Muscle layer of colon (tissue), 2 donors: ENCODE data around the gene UPP1.
"Not testable (repeated sequence)": the region's sequence is repeated elsewhere in the genome, so short reads cannot be mapped to it uniquely, and the experiment has no call there.

Source experiments
- H3K27ac ChIP-seq: one replicate; pipeline ENCODE4 v1.7.0; 2013; ENCODE audit warnings: low read depth, mild to moderate bottlenecking, low read length, moderate library complexity
- H3K27me3 ChIP-seq, 2 donors: one replicate each; pipeline ENCODE4 v1.7.0; 2013; ENCODE audit warnings: low read length in 2 of 2, mild to moderate bottlenecking in 2 of 2; ENCODE audit not compliant: insufficient read depth in 2 of 2, control insufficient read depth in 1 of 2
- H3K36me3 ChIP-seq: one replicate; pipeline ENCODE4 v1.7.0; 2013; ENCODE audit warnings: mild to moderate bottlenecking, low read length; ENCODE audit not compliant: insufficient read depth
- H3K4me1 ChIP-seq: one replicate; pipeline ENCODE4 v1.7.0; 2013; ENCODE audit warnings: mild to moderate bottlenecking, low read length; ENCODE audit not compliant: insufficient read depth
- H3K4me3 ChIP-seq, 2 donors: one replicate each; pipeline ENCODE4 v1.7.0; 2013; ENCODE audit warnings: low read length in 2 of 2, low read depth in 1 of 2, mild to moderate bottlenecking in 1 of 2, moderate library complexity in 1 of 2
- H3K9ac ChIP-seq: one replicate; pipeline ENCODE4 v1.7.0; 2013; ENCODE audit warnings: low read length
- H3K9me3 ChIP-seq: one replicate; pipeline ENCODE4 v1.7.0; 2013; ENCODE audit warnings: mild to moderate bottlenecking, low read length
- donor health status: abdominal sarcoma.
- donor health status: Adenocarcinoma of cecum.

The UPP1 gene

GRCh38 chr7:48058990-48059389 is 30.1 kb upstream of the UPP1 start:
- Histone ChIP-seq H3K9me3 (no peaks in the 10 kb centered on the region), H3K27me3 (no peaks in the 10 kb centered on the region), H3K27ac (no peak overlapping the region), H3K4me3 (no peak overlapping the region), H3K9ac (no peak overlapping the region), H3K36me3 (no peaks in the 10 kb centered on the region), H3K4me1 (no peaks in the 10 kb centered on the region)

- no peaks in the 10 kb centered on the region for H3K36me3 ChIP-seq
- H3K9ac ChIP-seq: no peak overlapping the region
- H3K9me3 ChIP-seq: no peaks in the 10 kb centered on the region
- no peak overlapping the region for H3K27ac ChIP-seq
- no peak overlapping the region for H3K4me3 ChIP-seq
- H3K27me3 ChIP-seq: no peaks in the 10 kb centered on the region
- H3K4me1 ChIP-seq: no peaks in the 10 kb centered on the region
Measured at GRCh38 chr7:48059706-48060105, 29.4 kb upstream of the UPP1 start.

GRCh38 chr7:48063985-48064384 is 25.1 kb upstream of the UPP1 start:
- H3K9ac ChIP-seq: no peak overlapping the region
- H3K27me3 ChIP-seq: no peaks in the 10 kb centered on the region
- H3K9me3 ChIP-seq: no peaks in the 10 kb centered on the region
- no peak overlapping the region for H3K4me3 ChIP-seq
- no peaks in the 10 kb centered on the region for H3K36me3 ChIP-seq
- no peaks in the 10 kb centered on the region for H3K4me1 ChIP-seq
- no peak overlapping the region for H3K27ac ChIP-seq

GRCh38 chr7:48067475-48067874 is 21.6 kb upstream of the UPP1 start:
- Histone ChIP-seq H3K9ac (no peak overlapping the region), H3K4me3 (no peak overlapping the region), H3K9me3 (no peaks in the 10 kb centered on the region), H3K27me3 (no peaks in the 10 kb centered on the region), H3K27ac (no peak overlapping the region), H3K36me3 (no peaks in the 10 kb centered on the region), H3K4me1 (no peaks in the 10 kb centered on the region)

GRCh38 chr7:48074204-48074654 is 14.8 kb upstream of the UPP1 start:
- Histone ChIP-seq H3K4me3 (no peak overlapping the region), H3K27ac (no peak overlapping the region)

GRCh38 chr7:48077423-48077822 is 11.6 kb upstream of the UPP1 start:
- Histone ChIP-seq H3K9me3 (no peaks in the 10 kb centered on the region), H3K9ac (no peak overlapping the region), H3K36me3 (no peaks in the 10 kb centered on the region), H3K4me3 (no peak overlapping the region), H3K4me1 (no peaks in the 10 kb centered on the region), H3K27ac (no peak overlapping the region), H3K27me3 (no peaks in the 10 kb centered on the region)

More at GRCh38 chr7:48074204-48074654, 14.8 kb upstream of the UPP1 start:
- H3K36me3 ChIP-seq: no peaks in the 10 kb centered on the region
- no peaks in the 10 kb centered on the region for H3K9me3 ChIP-seq
- H3K27me3 ChIP-seq: no peaks in the 10 kb centered on the region
- H3K9ac ChIP-seq: no peak overlapping the region
- H3K4me1 ChIP-seq: no peaks in the 10 kb centered on the region

- Histone ChIP-seq H3K36me3 (no peaks in the 10 kb centered on the region), H3K4me3 (no peak overlapping the region), H3K4me1 (no peaks in the 10 kb centered on the region), H3K9me3 (no peaks in the 10 kb centered on the region), H3K9ac (no peak overlapping the region), H3K27me3 (no peaks in the 10 kb centered on the region), H3K27ac (no peak overlapping the region)
Measured at GRCh38 chr7:48078470-48078869, 10.6 kb upstream of the UPP1 start.

- not testable (repeated sequence) for H3K9ac ChIP-seq, H3K27me3 ChIP-seq, H3K27ac ChIP-seq, H3K9me3 ChIP-seq, H3K36me3 ChIP-seq, H3K4me3 ChIP-seq, H3K4me1 ChIP-seq
Measured at GRCh38 chr7:48082378-48082777, 6.7 kb upstream of the UPP1 start.

GRCh38 chr7:48083114-48083830 is 5.8 kb upstream of the UPP1 start:
- H3K27me3 ChIP-seq: no peaks in the 10 kb centered on the region
- H3K4me1 ChIP-seq: peaks cover 3% of the 10 kb centered on the region
- H3K9ac ChIP-seq: no peak overlapping the region
- no peaks in the 10 kb centered on the region for H3K36me3 ChIP-seq
- H3K4me3 ChIP-seq: no peak overlapping the region
- no peaks in the 10 kb centered on the region for H3K9me3 ChIP-seq
- no peak overlapping the region for H3K27ac ChIP-seq

- H3K4me3 ChIP-seq: no peak overlapping the region
- H3K27me3 ChIP-seq: no peaks in the 10 kb centered on the region
- no peaks in the 10 kb centered on the region for H3K9me3 ChIP-seq
- no peaks in the 10 kb centered on the region for H3K36me3 ChIP-seq
- no peak overlapping the region for H3K27ac ChIP-seq
- H3K9ac ChIP-seq: no peak overlapping the region
- peaks cover 5% of the 10 kb centered on the region for H3K4me1 ChIP-seq
Measured at GRCh38 chr7:48084727-48085432, 4.2 kb upstream of the UPP1 start.

- no peak overlapping the region for H3K4me3 ChIP-seq
- no peak overlapping the region for H3K27ac ChIP-seq
- no peaks in the 10 kb centered on the region for H3K27me3 ChIP-seq
- H3K9me3 ChIP-seq: no peaks in the 10 kb centered on the region
- peaks cover 7% of the 10 kb centered on the region for H3K4me1 ChIP-seq
- H3K9ac ChIP-seq: no peak overlapping the region
- no peaks in the 10 kb centered on the region for H3K36me3 ChIP-seq
Measured at GRCh38 chr7:48085433-48085791, 3.7 kb upstream of the UPP1 start.

- no peak overlapping the region for H3K4me3 ChIP-seq
- H3K4me1 ChIP-seq: peaks cover 7% of the 10 kb centered on the region
- H3K36me3 ChIP-seq: no peaks in the 10 kb centered on the region
- H3K27me3 ChIP-seq: no peaks in the 10 kb centered on the region
- no peak overlapping the region for H3K9ac ChIP-seq
- H3K27ac ChIP-seq: no peak overlapping the region
- H3K9me3 ChIP-seq: no peaks in the 10 kb centered on the region
Measured at GRCh38 chr7:48085942-48086341, 3.1 kb upstream of the UPP1 start.
